Spinal cord (tissue), 10 donors: ENCODE measurements around the gene COL25A1. TPM values are rescaled to one million over a fixed set of nuclear protein-coding genes. Genes with fewer than 3 reads are reported as not detected.

Experiments used
- DNase-seq, 6 donors: peaks; one replicate each; pipeline versions ENCODE4 v3.0.0 to v3.0.0-alpha.2; 2013 to 2015; ENCODE audit warnings: low spot score in 6 of 6, low read depth in 4 of 6
- H3K27ac ChIP-seq: one replicate; pipeline ENCODE4 v1.5.1; 2013; ENCODE audit warnings: low read depth, low read length, control low read depth
- H3K27me3 ChIP-seq: one replicate; pipeline ENCODE4 v1.6.1; 2013; ENCODE audit warnings: low read length; ENCODE audit not compliant: control insufficient read depth, insufficient read depth
- H3K36me3 ChIP-seq: one replicate; pipeline ENCODE4 v1.6.1; 2013; ENCODE audit warnings: low read length; ENCODE audit not compliant: control insufficient read depth, insufficient read depth
- H3K4me1 ChIP-seq: one replicate; pipeline ENCODE4 v1.6.1; 2013; ENCODE audit warnings: low read length; ENCODE audit not compliant: control insufficient read depth, insufficient read depth
- H3K4me3 ChIP-seq: one replicate; pipeline ENCODE4 v1.5.1; 2013; ENCODE audit warnings: low read depth, low read length, control low read depth
- H3K9me3 ChIP-seq: one replicate; pipeline ENCODE4 v1.6.1; 2013; ENCODE audit warnings: low read length; ENCODE audit not compliant: control insufficient read depth, insufficient read depth
- WGBS: methylation state at CpG from one replicate; pipeline ENCODE4 v1.1.5; 2013; ENCODE audit warnings: missing lambda C conversion rate; ENCODE audit not compliant: insufficient coverage; 5-methylcytosine and 5-hydroxymethylcytosine counted together
- polyA plus RNA-seq, 2 donors: library from polyadenylated mRNA; unstranded; fragments of 120-200 nt; gene quantifications; one replicate each; pipeline ENCODE4 v1.2.1, GENCODE V29; 2013; ENCODE audit not compliant: insufficient read length in 2 of 2
- total RNA-seq, 2 donors: library from RNA; depleted of rRNA in 1 of 2; stranded (reverse); fragments of 120-200 nt in 1 of 2; fragments of >200 nt in 1 of 2; gene quantifications; one replicate each; pipeline versions ENCODE4 v1.2.3 to v1.2.4, GENCODE V29; 2013 to 2014
- donor health status: healthy.

COL25A1 gene
- total and polyA plus RNA-seq, 4 donors: 9.3 to 33.6 (median 13.4) TPM

DNA sequence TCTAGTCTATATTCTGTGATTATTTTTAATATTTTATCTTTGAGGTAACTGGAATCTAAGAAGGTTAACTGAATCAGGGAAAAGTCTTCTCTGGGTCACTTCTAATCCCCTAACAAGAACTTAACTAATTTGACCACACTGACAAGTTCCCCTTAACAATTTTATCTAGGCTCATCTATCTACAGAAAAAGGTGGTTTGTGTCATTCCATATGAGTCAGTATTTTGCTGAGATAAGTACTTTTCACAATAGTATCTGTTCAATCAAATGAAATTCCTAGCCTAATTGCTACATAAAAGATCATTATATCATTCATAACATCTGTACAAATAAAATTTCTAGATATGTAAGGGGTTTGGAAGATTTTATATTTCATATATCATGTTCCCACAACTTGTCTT is 45.6 kb downstream of the COL25A1 start:
- H3K4me3 ChIP-seq: no peak overlapping the region
- no peaks in the 10 kb centered on the region for H3K9me3 ChIP-seq
- H3K27ac ChIP-seq: no peak overlapping the region
- no peaks in the 10 kb centered on the region for H3K36me3 ChIP-seq
- H3K4me1 ChIP-seq: no peaks in the 10 kb centered on the region
- DNase-seq: no peak
- H3K27me3 ChIP-seq: no peaks in the 10 kb centered on the region

DNA sequence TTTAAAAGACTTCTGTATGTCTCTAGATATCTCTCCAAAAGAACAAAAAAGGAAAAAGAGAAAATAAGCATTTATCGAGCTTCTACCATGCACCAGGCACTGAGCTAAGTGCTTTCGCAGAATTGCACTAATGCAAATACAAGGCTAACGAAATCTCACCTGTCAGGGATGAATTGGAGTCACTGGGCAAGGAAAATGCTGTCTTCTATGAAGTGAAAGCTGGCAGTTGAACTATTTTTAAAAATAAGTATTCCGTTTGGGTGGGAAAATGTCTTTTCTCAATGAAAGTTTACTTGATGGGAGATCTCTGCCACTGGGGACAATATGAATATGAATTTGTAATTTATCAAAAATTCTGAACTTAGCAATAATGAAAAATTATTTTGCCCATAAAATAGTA is 47.6 kb downstream of the COL25A1 start:
- no peaks in the 10 kb centered on the region for H3K9me3 ChIP-seq
- DNase-seq: no peak
- H3K4me1 ChIP-seq: no peaks in the 10 kb centered on the region
- 83% methylated on average over 3 of the region's 4 CpGs for WGBS
- no peak overlapping the region for H3K4me3 ChIP-seq
- no peak overlapping the region for H3K27ac ChIP-seq
- no peaks in the 10 kb centered on the region for H3K36me3 ChIP-seq
- no peaks in the 10 kb centered on the region for H3K27me3 ChIP-seq

DNA sequence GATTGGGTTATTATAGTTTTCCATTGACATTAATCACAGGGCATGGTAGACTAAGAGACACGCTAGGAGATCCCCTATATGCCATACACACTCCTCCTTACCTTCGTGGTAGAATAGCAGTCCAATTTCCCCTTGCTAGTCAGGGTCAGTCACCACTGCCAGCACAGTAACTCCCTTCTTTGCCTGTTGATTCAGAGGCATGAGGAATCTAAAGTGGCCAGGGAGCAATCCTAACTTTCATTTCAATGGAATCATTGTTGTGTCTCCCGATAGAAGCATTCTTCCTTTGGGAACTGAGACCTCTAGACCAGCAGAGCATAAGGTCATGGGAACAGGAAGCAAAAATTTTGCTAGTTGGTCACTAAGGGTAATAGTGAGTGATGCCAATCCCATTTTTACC is 51.1 kb downstream of the COL25A1 start:
- no peak overlapping the region for H3K4me3 ChIP-seq
- DNase-seq: no peak
- H3K27ac ChIP-seq: no peak overlapping the region
- WGBS: 83% methylated on average over 2 of the region's 3 CpGs
- no peaks in the 10 kb centered on the region for H3K9me3 ChIP-seq
- H3K4me1 ChIP-seq: no peaks in the 10 kb centered on the region
- H3K27me3 ChIP-seq: no peaks in the 10 kb centered on the region
- no peaks in the 10 kb centered on the region for H3K36me3 ChIP-seq

DNA sequence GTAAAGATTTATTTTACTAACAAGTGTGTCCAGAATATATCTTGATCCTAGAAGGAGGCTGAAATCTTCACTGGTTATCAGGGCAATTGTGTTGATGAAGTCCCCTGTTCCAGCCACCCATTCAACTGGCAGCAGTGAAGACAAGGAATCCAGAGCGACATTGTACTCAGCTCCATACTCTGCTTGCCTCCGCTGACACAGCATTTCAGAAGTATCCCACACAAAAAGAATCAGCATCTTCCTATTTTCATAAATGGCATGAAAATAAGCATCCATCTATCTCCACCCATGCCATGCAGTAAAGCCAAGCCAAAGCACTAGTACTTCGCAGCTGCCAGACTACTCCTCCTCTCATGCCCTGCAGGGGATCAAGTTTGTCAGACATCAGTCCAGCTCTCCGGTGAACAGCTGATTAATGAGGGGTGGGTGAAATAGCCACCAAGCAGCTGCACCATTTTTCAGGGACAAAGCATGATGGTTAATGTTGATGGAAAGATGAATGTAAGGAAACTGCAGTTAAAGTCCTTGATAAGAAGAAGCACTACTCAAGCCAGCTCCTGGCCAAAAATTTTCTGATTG is 54.0 kb downstream of the COL25A1 start:
- no peaks in the 10 kb centered on the region for H3K9me3 ChIP-seq
- no peaks in the 10 kb centered on the region for H3K27me3 ChIP-seq
- no peaks in the 10 kb centered on the region for H3K4me1 ChIP-seq
- no peaks in the 10 kb centered on the region for H3K36me3 ChIP-seq
- no peak overlapping the region for H3K27ac ChIP-seq
- no peak overlapping the region for H3K4me3 ChIP-seq
- WGBS: 94% methylated on average over 2 of the region's 4 CpGs
- no peak for DNase-seq

DNA sequence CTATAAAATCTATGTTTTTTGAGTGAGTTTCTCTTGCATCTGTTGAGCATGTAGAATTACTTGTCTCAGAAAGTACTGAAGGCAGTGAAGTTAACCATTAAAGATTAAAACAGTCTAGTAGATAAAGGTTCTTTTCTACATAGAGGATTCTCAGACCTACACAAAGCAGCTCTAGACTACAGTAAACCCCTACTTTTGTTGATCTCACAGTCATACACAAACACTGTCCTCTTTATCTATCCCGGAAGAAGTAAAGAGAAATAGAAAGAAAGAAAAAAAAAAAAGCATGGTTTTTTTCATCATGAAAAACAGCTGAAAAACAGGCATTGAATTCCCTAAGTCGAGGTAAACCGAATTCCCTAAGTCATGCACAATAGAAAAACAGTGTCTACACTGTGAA is 58.6 kb downstream of the COL25A1 start:
- WGBS: no CpG with 5 or more reads among the region's 3 CpGs
- no peak for DNase-seq
- no peaks in the 10 kb centered on the region for H3K4me1 ChIP-seq
- H3K9me3 ChIP-seq: no peaks in the 10 kb centered on the region
- H3K36me3 ChIP-seq: no peaks in the 10 kb centered on the region
- no peaks in the 10 kb centered on the region for H3K27me3 ChIP-seq
- H3K4me3 ChIP-seq: no peak overlapping the region
- H3K27ac ChIP-seq: no peak overlapping the region

DNA sequence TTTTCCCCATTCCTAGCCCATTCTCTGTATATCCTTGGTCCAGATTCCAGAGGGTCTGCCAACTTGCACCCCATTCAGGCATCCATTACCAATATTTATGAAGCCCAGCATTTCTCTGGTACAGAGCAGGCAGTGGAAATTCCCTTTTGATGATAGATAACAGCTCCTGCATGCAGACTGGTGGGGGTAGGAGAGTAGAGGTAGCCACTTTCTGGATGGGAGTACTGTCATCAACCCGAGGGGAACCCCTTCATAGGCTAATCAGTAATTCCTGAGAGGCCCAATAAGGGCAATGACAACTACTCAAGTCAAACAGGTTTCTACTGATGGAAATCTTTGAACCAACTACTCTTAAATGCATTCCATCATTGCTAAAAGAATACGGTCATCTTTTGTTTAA is 63.7 kb downstream of the COL25A1 start:
- Histone ChIP-seq H3K27me3 (no peaks in the 10 kb centered on the region), H3K4me3 (no peak overlapping the region), H3K4me1 (no peaks in the 10 kb centered on the region), H3K9me3 (no peaks in the 10 kb centered on the region), H3K36me3 (no peaks in the 10 kb centered on the region), H3K27ac (no peak overlapping the region)
- WGBS: no CpG with 5 or more reads among the region's 2 CpGs
- DNase-seq: no peak

DNA sequence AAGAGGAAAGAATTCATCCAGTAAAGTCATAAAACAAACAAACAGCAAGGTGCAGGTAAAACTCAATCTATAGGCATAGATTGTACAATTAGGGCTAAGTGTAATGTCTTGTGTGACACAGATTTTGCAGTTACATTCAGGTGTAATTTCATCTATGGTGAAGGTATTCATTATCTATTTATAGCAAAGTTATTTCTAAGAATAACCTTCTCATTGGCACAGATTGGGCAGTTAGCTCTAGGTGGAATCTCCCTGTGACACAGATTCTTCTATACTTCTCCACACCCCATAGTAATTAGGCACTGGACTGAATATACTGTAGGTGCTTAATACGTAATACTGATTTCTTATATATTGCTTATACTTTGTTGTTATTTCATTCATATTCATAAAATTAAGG is 66.8 kb downstream of the COL25A1 start:
- H3K4me3 ChIP-seq: no peak overlapping the region
- no peaks in the 10 kb centered on the region for H3K27me3 ChIP-seq
- H3K36me3 ChIP-seq: no peaks in the 10 kb centered on the region
- DNase-seq: no peak
- H3K9me3 ChIP-seq: no peaks in the 10 kb centered on the region
- H3K4me1 ChIP-seq: no peaks in the 10 kb centered on the region
- no CpG with 5 or more reads among the region's 1 CpG for WGBS
- no peak overlapping the region for H3K27ac ChIP-seq

DNA sequence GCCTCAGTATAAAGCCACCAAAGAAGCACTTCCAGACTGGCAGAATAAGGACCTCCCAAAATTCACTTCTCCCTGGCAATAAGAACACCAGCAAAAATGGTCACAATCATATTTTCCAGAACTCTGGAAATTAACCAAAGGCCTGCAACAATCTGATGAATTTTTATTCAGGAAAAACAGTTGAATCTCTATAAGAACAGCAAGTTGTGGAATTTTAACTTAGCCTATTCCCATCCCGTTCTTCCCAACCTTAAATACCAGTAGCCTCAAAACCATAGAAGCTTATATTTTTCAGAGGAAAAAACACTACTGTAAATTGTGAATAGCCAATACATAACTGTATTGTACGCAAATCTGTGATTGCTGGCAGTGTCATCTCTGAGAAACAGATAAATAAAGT is 67.9 kb downstream of the COL25A1 start:
- Histone ChIP-seq H3K27ac (no peak overlapping the region), H3K4me1 (no peaks in the 10 kb centered on the region), H3K4me3 (no peak overlapping the region), H3K9me3 (no peaks in the 10 kb centered on the region), H3K27me3 (no peaks in the 10 kb centered on the region), H3K36me3 (no peaks in the 10 kb centered on the region)
- no peak for DNase-seq
- no CpG with 5 or more reads among the region's 2 CpGs for WGBS

DNA sequence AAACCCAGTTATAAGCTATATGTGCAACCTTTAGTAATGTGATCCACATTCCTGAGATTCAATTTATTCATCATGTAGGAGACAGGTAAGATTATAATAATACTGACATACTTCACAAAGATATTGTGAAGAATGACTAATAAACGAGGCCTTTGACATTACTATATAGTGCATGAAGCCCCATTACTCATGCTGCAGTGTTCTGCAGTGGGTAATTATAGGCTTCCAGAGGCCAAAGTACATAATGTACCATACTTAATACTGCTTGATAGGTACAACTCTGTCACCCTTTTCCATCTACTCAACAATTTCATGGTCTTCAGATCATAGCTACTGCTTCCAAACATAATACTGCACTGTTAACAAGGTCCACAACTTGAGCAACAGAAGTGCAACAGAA is 68.9 kb downstream of the COL25A1 start:
- Histone ChIP-seq H3K27me3 (no peaks in the 10 kb centered on the region), H3K36me3 (no peaks in the 10 kb centered on the region), H3K4me1 (no peaks in the 10 kb centered on the region), H3K9me3 (no peaks in the 10 kb centered on the region), H3K27ac (no peak overlapping the region), H3K4me3 (no peak overlapping the region)
- no peak for DNase-seq
- no CpG with 5 or more reads among the region's 1 CpG for WGBS

DNA sequence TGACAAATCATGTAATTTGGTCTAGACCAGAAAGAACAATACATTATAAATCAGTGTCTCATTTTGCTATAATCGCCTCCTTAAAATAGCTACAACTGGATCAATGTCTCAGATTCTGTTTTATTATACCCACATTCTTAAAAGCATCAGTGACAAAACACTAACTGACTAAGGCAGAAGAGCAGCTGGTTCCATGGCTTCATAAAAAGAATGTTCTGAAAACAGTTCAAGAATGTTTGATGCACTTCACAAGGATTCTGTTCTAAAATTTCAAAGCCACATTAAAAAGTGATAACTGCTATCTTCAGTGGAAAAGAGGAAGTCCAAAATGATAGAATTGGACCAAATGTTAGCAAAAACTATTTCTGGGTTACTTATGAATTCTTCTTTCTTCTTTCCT is 69.8 kb downstream of the COL25A1 start:
- no peak overlapping the region for H3K4me3 ChIP-seq
- H3K36me3 ChIP-seq: no peaks in the 10 kb centered on the region
- H3K9me3 ChIP-seq: no peaks in the 10 kb centered on the region
- H3K27ac ChIP-seq: no peak overlapping the region
- no peaks in the 10 kb centered on the region for H3K4me1 ChIP-seq
- H3K27me3 ChIP-seq: no peaks in the 10 kb centered on the region
- no CpG with 5 or more reads among the region's 1 CpG for WGBS
- DNase-seq: no peak
